T-helper 17 cell (primary cell): ENCODE results near the gene SRA1. TPM values are rescaled to one million over a fixed set of nuclear protein-coding genes. Genes with fewer than 3 reads are reported as not detected.
"Not testable (repeated sequence)": the region's sequence is repeated elsewhere in the genome, so short reads cannot be mapped to it uniquely, and the experiment has no call there.

Experiments
- ATAC-seq: fragments of 150-1000 bp; cut with Tn5 transposase; 2 replicates; pipeline ENCODE4 v1.10.0; 2021; ENCODE audit warnings: mild to moderate bottlenecking, moderate library complexity
- DNase-seq, 3 donors: peaks; one replicate each; pipeline versions ENCODE4 v3.0.0 to v3.0.0-alpha.2; 2020 to 2021
- H3K9me3 ChIP-seq: one replicate; pipeline ENCODE4 v1.7.0; 2013; ENCODE audit warnings: low read length, mild to moderate bottlenecking; ENCODE audit not compliant: control insufficient read depth, poor library complexity, severe bottlenecking
- H3K27ac Mint-ChIP-seq: one replicate; pipeline ENCODE4 v1.8.0; 2022; ENCODE audit warnings: mild to moderate bottlenecking, moderate library complexity, mixed read lengths
- H3K27me3 Mint-ChIP-seq: one replicate; pipeline ENCODE4 v1.8.0; 2022; ENCODE audit warnings: mixed read lengths
- H3K36me3 Mint-ChIP-seq: one replicate; pipeline ENCODE4 v1.8.0; 2022; ENCODE audit warnings: low read depth, mixed read lengths
- H3K4me1 Mint-ChIP-seq: one replicate; pipeline ENCODE4 v1.8.0; 2022; ENCODE audit warnings: mild to moderate bottlenecking, mixed read lengths
- H3K4me3 Mint-ChIP-seq: one replicate; pipeline ENCODE4 v1.8.0; 2022; ENCODE audit warnings: mild to moderate bottlenecking, moderate library complexity, mixed read lengths
- total RNA-seq, 4 donors: library from RNA in 2 of 4; stranded (reverse) in 2 of 4; gene quantifications; one replicate each; pipeline ENCODE4 v1.2.3 and lab custom pipeline; 2022 to 2026

Gene SRA1
- 10 to 100 TPM; 29.9 to 33.2 TPM for total RNA-seq
- total RNA-seq (lab: John Stamatoyannopoulos, UW), result 34.1 to 36.3 reads per million in 2 donors

DNA sequence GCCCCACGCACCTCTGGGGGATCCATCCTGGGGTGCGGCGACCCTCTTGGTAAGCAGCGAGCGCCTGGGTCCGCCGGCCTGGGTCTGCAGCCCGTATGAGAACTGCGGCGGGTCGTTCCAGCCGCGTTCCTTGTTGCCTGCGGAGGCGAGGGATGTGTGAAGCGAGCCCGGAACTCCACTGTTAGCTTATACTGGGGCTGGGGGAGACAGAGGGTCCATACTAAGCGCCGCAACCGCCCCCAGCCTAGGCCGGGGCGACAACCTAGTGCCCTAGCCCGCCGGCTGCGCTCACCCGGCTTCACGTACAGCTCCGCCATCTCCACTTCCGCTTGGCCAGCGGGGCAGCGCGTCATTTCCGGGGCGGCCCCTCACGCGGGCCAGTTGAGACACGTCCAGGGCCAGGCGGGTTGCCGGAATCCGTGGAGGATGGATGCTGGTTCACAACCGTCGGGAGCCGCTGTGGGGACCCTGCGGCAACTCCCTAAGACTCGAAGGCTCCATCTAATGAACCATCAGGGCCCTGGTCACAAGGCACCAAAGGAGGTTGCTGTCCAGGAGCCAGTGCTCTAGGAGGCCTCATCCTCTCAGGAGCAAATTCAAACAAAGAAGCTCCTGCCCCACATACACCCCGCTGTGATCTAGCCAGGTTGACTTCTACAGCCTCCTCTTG is at the start of gene SRA1:
SRA1 (minus strand) TSS at position 338 of the 670 bp plus-strand sequence; CDS start at position 317, 21 bp downstream.
- H3K27ac Mint-ChIP-seq, result peak within 1 kb of the TSS; percentile 95
- peaks cover 3% of the 10 kb centered on the region for H3K36me3 Mint-ChIP-seq
- no peaks in the 10 kb centered on the region for H3K27me3 Mint-ChIP-seq
- DNase-seq (peak; percentile 63 to 75 (median 73)), ATAC-seq (peak; percentile 91)
- no peaks in the 10 kb centered on the region for H3K9me3 ChIP-seq
- H3K4me3 Mint-ChIP-seq, result peak within 1 kb of the TSS; percentile 92
- H3K4me1 Mint-ChIP-seq, result peaks cover 64% of the 10 kb centered on the region

DNA sequence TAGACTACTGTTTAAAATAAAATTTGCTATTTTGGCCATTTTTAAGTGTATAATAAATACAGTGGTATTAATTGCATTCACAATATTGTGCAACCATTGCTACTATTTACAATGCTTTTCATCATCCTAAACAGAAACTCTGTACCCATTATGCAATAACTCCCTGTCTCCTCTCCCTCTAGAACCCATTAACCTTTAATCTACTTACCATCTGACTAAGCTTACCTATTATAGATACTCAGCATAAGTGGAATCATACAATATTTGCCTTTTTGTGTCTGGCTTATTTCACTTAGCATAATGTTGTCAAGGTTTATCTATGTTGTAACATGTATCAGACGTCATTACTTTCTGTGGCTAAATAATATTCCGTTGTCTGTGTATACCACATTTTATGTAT is 49.8 kb upstream of the SRA1 start:
- H3K4me1 Mint-ChIP-seq, result peaks cover 12% of the 10 kb centered on the region
- no peak overlapping the region for H3K27ac Mint-ChIP-seq
- no peaks in the 10 kb centered on the region for H3K9me3 ChIP-seq
- peaks cover 14% of the 10 kb centered on the region for H3K27me3 Mint-ChIP-seq
- H3K4me3 Mint-ChIP-seq, result no peak overlapping the region
- ATAC-seq, result no peak
- H3K36me3 Mint-ChIP-seq, result no peaks in the 10 kb centered on the region
- no peak for DNase-seq

DNA sequence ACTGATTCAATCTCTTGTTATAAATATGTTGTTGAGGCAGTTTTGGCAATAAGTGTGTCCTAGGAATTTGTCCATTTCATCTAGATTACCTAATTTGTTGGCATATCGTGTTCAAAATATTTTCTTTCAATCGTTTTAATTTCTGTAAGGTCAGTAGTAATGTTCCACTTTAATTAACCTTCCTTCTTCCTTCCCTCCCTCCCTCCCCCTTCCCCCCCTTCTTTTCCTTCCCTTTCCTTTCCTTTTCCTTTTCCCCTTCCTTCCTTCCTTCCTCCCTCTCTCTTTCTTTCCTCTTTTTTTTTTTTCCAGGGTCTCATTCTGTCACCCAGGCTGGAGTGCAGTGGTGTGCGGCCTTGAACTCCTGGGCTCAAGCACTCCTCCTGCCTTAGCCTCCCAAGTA is 48.6 kb upstream of the SRA1 start:
- Mint-ChIP-seq H3K27ac (no peak overlapping the region), H3K4me3 (no peak overlapping the region), H3K36me3 (no peaks in the 10 kb centered on the region), H3K27me3 (peaks cover 5% of the 10 kb centered on the region), H3K4me1 (peaks cover 6% of the 10 kb centered on the region)
- no peak for ATAC-seq
- DNase-seq, result no peak
- no peaks in the 10 kb centered on the region for H3K9me3 ChIP-seq

GRCh38 chr5:140603734-140604133 is 46.5 kb upstream of the SRA1 start:
- no peaks in the 10 kb centered on the region for H3K9me3 ChIP-seq
- Mint-ChIP-seq H3K4me3 (no peak overlapping the region), H3K4me1 (peaks cover 1% of the 10 kb centered on the region), H3K27ac (no peak overlapping the region), H3K36me3 (no peaks in the 10 kb centered on the region), H3K27me3 (peaks cover 2% of the 10 kb centered on the region)
- DNase-seq (no peak), ATAC-seq (no peak)

GRCh38 chr5:140603446-140603698 is 46.1 kb upstream of the SRA1 start:
- H3K27ac Mint-ChIP-seq, result not testable (repeated sequence)

DNA sequence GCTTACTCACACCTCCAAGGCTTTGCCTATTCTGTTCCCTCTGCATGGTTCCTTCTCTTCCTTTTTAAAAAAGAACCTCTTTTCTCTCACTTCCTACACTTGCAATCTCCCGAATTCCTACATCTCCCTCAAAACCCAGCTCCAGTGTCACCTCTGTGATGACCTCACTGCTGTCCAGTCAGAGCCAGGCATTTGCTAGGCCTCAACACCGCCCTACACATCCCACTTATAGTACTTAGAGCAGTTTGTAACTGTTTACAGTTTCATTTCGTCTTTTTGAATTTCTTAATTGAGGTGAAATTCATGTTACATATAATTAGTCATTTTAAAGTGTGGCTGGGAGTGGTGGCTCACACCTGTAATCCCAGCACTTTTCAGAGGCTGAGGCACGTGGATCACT is 44.9 kb upstream of the SRA1 start:
- no peak overlapping the region for H3K27ac Mint-ChIP-seq
- H3K4me3 Mint-ChIP-seq, result no peak overlapping the region
- no peaks in the 10 kb centered on the region for H3K27me3 Mint-ChIP-seq
- no peaks in the 10 kb centered on the region for H3K36me3 Mint-ChIP-seq
- ATAC-seq, result no peak
- no peaks in the 10 kb centered on the region for H3K4me1 Mint-ChIP-seq
- no peak for DNase-seq
- no peaks in the 10 kb centered on the region for H3K9me3 ChIP-seq

More at GRCh38 chr5:140603446-140603698, 46.1 kb upstream of the SRA1 start:
- not testable (repeated sequence) for H3K36me3 Mint-ChIP-seq, H3K27me3 Mint-ChIP-seq, H3K4me3 Mint-ChIP-seq, H3K9me3 ChIP-seq, ATAC-seq, H3K4me1 Mint-ChIP-seq, DNase-seq

DNA sequence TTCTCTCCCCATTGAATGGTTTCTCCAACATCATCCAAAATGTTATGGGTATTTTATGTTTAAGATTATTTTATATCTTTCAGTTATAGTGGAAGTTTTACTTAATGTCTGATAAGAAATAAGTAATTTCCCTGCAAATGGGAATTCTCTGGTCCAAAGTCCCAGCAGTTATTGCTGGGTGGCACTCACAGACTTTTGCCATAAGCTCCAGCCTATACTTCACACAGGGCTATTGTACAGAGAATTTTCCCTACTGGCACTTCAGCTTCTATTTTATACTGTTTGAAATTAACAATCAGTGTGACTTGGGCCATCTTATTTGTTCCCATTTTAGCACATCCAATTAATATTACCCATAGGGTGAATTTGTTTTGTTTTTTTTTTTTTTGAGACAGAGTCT is 42.8 kb upstream of the SRA1 start:
- peak overlapping the region; percentile 2 for H3K27ac Mint-ChIP-seq
- no peaks in the 10 kb centered on the region for H3K27me3 Mint-ChIP-seq

DNA sequence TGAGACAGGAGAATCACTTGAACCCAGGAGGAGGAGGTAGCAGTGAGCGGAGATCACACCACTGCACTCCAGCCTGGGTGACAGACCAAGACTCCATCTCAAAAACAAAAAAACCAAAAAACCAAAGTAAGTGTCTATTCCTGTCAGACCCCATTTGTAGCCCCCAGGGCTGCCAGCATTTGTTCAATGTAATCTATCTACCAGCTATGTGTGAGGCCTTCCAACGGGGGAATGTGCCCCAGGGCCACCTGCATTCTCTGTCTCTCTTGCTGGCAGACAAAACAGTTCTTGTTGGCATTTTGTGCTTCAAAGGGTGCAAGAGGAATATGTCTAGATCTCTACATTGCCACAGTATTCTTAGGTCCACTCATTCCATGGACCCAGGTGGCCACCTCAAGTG is 41.6 kb upstream of the SRA1 start:
- H3K4me1 Mint-ChIP-seq, result no peaks in the 10 kb centered on the region

More for the DNA sequence above, 42.8 kb upstream of the SRA1 start:
- no peaks in the 10 kb centered on the region for H3K36me3 Mint-ChIP-seq
- DNase-seq (no peak), ATAC-seq (no peak)
- no peaks in the 10 kb centered on the region for H3K4me1 Mint-ChIP-seq
- H3K9me3 ChIP-seq, result no peaks in the 10 kb centered on the region
- no peak overlapping the region for H3K4me3 Mint-ChIP-seq

DNA sequence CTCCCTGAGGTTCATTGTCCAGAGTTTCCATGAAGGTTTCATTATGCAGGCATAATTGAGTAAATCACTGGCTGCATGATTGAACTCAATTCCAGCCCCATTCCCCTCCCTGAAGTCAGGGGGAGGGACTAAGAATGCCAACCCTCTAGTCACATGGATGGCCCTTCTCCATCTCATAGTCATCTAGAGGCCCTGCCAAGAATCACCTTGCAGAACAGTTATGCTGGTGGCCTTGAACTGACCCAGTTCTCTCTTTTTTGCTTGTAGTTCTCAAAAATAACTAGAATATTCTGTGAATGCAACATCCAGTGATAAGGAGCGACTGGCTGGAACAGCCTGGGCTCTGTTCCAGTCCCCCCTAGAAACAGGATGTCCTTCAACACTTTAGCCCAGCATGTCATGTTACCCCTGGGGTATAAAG is 39.1 kb upstream of the SRA1 start:
- Mint-ChIP-seq H3K27ac (no peak overlapping the region), H3K36me3 (no peaks in the 10 kb centered on the region), H3K27me3 (no peaks in the 10 kb centered on the region), H3K4me1 (peaks cover 2% of the 10 kb centered on the region), H3K4me3 (no peak overlapping the region)
- no peak for ATAC-seq
- DNase-seq, result no peak
- H3K9me3 ChIP-seq, result no peaks in the 10 kb centered on the region

More for the DNA sequence above, 41.6 kb upstream of the SRA1 start:
- no peak overlapping the region for H3K4me3 Mint-ChIP-seq
- no peaks in the 10 kb centered on the region for H3K36me3 Mint-ChIP-seq
- no peaks in the 10 kb centered on the region for H3K27me3 Mint-ChIP-seq
- DNase-seq (no peak), ATAC-seq (no peak)
- no peaks in the 10 kb centered on the region for H3K9me3 ChIP-seq
- no peak overlapping the region for H3K27ac Mint-ChIP-seq

DNA sequence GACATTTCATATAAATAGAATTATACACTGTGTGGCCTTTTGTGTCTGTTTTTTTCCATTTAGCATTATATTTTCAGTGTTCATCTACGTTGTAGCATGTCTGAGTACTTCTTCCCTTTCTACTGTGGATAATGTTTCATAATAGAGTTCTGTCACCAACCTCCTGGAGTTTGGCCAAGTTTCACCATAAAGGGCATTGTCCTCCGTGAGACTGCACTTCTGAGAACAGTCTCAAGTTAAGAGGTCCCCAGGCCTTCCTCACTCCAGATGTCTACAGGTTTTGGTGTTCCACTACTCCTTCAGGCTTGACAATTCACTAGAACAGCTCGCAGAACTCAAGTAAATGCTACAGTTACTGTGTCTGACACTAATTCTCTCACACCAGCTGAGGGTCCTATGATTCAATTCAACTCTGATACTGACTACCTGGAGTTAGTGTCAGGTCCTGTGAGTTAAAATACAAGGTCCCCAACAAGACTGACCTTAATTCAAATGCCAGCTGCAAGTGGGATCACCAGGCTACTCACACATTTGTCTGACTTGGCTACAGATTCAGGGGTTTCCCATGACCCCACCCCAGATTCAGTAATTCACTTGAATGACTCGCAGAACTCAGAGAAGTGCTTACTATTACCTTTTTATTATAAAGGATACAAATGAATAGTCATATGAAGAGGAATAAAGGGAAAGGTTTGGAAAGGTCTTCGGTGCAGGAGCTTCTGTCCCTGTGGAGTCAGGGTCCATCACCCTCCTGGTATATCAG is 38.4 kb upstream of the SRA1 start:
- ATAC-seq, result no peak

DNA sequence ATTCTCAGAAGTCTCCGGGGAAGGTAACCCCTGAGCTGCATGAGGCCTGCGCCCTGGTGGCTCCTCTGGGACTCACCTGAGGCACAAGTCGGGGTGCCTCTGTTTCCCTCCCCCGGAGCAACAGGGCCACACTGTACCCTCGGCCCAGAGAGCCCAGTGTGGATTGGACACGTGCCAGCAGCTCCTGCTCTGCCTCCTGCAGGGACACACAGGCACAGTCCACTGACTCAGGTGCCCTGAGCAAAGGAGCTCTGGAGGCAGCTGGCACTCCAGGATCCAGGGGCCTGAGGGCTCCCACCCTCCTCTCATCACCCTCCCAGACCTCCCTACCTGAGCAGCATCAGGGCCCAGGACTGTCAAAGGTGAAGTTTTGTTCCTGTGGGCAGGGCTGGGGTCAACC is 36.9 kb upstream of the SRA1 start:
- no peak for ATAC-seq
- Mint-ChIP-seq H3K4me3 (no peak overlapping the region), H3K27me3 (no peaks in the 10 kb centered on the region), H3K27ac (no peak overlapping the region), H3K36me3 (no peaks in the 10 kb centered on the region), H3K4me1 (peaks cover 2% of the 10 kb centered on the region)
- H3K9me3 ChIP-seq, result no peaks in the 10 kb centered on the region
- no peak for DNase-seq

More for the DNA sequence above, 38.4 kb upstream of the SRA1 start:
- Mint-ChIP-seq H3K36me3 (no peaks in the 10 kb centered on the region), H3K27me3 (no peaks in the 10 kb centered on the region), H3K4me3 (no peak overlapping the region), H3K4me1 (peaks cover 2% of the 10 kb centered on the region), H3K27ac (no peak overlapping the region)
- DNase-seq, result no peak
- H3K9me3 ChIP-seq, result no peaks in the 10 kb centered on the region

- not testable (repeated sequence) for H3K4me1 Mint-ChIP-seq, H3K36me3 Mint-ChIP-seq, H3K27ac Mint-ChIP-seq, ATAC-seq, H3K9me3 ChIP-seq, DNase-seq, H3K27me3 Mint-ChIP-seq
- H3K4me3 Mint-ChIP-seq, result peak overlapping the region; percentile 9
These were observed 35.8 kb upstream of the SRA1 start for GRCh38 chr5:140593070-140593469.

DNA sequence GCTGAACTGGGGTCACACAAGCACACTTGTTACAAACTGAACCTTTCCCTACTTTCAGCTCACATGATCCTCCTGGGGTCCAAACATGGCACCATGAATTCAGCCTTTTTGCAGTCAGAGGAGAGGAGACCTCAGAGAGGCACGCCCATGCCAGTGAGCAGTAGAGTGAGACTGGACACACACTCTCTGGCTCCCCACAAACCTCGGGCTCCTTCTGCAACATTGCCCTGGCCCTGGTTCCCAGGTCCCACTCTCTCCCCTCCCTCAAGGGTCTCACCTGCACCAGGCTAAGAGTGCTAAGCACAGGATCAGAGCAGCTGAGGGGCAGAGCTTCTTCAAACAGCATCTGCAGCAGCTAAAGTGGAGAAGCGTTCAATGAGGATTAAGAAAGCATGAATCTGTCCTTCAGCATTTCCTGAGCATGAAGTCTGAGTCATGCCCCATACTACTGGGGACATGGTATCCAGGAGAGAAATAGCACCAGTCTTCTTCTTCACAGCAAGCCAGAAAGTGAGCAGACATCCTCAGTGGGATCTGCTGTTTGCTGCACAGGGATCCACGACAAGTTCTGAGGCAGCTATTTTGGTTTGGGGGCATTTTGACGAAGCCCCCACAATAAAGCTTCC is 34.6 kb upstream of the SRA1 start:
- no peaks in the 10 kb centered on the region for H3K27me3 Mint-ChIP-seq
- no peaks in the 10 kb centered on the region for H3K9me3 ChIP-seq
- no peak for ATAC-seq
- H3K27ac Mint-ChIP-seq, result no peak overlapping the region
- no peaks in the 10 kb centered on the region for H3K36me3 Mint-ChIP-seq
- peaks cover 2% of the 10 kb centered on the region for H3K4me1 Mint-ChIP-seq
- no peak overlapping the region for H3K4me3 Mint-ChIP-seq
- no peak for DNase-seq
